GM21723 (cell line): ENCODE data around the gene CMSS1.
A peak's percentile ranks its signal among the peaks of the same experiment; 100 is the strongest.

Source experiments
- ATAC-seq: cut with Tn5 transposase; IDR thresholded peaks from one replicate; pipeline ENCODE4 v1.9.1; 2021; ENCODE audit warnings: mild to moderate bottlenecking, moderate library complexity; ENCODE audit not compliant: unreplicated experiment

Gene CMSS1

DNA sequence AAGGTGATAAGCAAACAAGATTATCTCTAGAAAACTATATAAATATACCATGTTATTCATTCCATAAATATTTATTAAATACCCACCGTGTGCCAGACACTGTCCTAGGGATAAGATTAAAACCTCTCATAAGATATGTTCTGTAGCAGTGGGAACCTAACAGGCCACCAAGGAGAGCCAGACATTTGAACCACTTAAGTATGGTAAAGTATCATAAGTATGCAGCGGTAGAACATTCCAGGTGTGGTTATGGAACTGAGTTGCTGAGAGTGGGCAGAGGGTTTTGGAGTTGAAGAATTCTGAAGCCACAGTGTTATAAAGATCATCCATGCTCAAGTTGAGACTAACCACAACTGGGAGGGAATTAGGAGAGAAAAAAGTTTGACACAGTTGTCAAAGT is 282.0 kb downstream of the CMSS1 start:
- no peak for ATAC-seq

DNA sequence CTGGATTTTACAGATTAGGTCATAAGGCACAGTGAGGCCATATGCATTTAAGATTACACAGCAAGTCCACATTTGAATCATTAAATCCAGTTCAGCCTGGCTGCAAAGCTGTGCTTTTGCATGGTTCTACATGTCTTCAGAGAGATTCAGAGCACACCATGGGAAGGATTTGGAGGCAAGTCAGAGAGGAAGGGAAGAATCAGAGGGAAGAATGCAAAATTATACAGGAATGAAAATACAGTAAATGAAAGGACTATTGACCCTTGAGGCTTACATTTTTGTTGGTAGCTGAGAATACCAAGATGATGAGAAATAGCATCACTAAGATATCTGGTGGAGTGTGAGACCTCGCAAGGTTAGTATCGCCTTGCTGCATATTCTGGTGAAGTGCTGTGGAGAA is 282.8 kb downstream of the CMSS1 start:
- no peak for ATAC-seq

- ATAC-seq: no peak
Measured at GRCh38 chr3:100102757-100103156, 285.1 kb downstream of the CMSS1 start.

DNA sequence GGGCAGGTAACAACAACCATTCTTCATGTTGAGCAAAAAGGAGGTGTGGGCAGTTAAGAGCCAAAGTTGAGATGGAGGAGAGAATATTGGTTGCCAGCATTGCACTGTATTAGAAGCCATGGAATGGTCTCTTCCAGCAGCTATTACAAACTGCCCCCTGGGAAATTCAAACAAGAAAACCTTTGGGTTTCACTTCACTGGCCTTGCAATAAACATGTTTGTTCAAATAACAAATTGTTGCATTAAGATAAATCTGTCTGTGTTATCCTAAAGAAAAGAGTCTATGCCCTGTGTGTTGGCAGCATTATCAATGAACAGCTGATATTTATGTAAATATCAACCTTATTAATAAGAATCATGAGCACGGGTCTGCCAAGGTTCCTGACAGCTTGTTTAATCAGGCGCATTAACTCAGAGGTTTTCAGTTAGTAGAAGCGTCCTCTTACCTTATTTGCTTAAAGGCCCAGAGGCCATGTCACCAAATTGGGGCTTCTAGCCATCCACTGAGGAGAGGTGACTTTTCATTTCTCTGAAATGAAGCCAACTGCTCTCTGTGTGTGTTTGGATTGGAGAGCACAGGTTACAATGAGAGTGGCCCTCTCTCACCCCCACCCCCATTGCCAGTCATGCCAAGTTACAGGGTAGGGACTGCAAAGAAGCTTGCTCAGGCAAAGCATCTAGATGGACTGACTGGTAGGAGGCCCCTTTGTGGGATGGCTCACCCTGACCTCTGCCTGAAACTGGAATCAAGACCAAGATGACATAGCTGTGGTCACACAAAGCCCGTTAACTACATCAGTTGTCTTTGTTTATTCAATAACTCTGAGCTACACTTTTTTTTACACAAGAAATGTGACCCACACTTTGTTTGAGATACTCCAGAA is 286.1 kb downstream of the CMSS1 start:
- ATAC-seq: peak; percentile 86

GRCh38 chr3:100104442-100104798 is 286.8 kb downstream of the CMSS1 start:
- peak; percentile 28 for ATAC-seq

DNA sequence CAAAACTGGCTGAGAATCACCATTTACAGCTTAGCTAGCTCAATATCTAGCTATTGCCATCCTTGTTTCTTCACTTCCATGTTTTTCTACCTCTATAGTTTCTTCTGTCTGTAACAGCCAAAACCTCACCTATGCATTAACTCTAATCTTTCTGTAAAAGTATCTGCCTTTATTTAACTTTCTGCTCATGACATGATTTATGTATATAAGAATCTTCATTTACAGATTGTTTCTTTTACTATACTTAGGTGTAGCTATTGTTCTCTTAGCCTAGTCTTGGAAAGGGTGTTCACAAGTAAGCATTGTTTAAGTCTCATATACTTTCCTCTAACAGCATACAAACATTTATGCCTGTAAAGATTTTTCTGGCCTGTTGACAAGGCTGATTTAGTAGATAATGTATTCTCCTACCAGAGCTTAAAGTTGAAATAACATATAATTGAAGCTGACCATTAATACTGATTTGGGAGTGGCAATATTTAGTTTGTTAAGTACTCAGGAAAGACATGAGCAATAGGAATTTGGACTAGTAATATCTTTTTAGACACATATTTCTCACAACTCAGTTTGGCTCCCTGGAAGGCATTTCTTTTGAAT is 287.3 kb downstream of the CMSS1 start:
- ATAC-seq: no peak

DNA sequence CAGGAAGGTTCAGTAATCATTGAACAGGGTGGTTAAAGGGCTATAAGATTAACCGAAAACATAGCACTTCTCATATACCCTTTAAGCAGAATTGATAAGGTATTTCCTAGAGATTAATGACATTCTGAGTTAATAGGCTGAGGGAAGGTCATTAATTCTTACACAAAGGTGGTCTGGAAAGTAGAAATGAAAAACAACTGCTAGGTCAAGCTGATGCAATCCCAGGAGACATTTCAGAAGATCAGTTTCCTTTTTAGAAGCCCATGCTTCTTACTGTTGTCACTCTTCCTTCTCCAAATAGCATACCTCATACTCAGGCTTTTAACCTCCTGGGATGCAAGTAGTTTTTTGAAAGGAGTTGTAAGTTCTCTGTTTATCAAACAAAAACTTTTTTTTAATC is 287.8 kb downstream of the CMSS1 start:
- ATAC-seq: peak; percentile 58

DNA sequence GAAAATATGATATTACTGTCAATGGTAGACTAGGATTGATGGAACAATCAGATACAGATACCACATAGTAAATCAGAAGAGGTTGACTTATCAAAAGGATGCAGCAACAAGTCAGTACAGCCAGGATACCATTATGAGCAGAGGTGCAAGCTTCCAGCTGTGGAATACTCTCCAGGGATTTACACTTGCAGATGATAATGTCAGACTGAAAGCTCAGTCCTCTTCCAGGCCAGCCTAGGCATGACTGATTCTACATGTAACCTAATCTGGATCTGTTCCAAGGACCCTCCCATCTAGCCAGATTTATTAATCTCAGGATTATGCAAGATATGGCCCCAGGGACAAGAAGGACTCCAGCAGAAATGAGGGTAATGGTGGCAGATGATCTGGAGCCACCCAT is 288.4 kb downstream of the CMSS1 start:
- ATAC-seq: no peak

DNA sequence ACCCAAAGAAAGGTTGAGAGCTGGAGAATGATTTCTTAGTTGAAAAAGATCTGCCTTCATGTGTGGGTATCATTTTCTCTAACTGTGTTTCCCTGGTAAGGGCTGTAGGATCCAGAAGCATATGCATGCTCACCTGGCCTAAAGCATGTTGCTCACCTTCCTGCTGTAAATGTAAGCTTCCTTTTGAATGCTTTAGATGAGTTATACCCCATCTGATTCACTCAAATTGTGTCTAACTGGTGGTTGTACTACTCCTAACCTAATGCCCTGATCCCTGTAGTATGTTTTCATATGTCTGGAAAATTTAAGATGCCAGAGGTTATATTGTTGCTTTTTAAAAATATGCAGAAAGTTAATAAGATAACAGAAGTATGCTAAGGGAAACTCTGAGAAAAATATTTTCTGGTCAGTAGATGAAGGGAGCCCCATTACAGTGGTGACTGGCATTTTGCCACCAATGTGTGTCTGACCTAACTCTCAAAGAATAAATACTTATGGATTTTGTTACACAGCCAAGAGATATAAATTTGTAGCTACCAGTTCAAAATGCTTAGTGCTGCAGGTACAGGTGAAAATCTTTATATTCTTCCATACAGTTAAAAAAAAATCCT is 289.0 kb downstream of the CMSS1 start:
- no peak for ATAC-seq

DNA sequence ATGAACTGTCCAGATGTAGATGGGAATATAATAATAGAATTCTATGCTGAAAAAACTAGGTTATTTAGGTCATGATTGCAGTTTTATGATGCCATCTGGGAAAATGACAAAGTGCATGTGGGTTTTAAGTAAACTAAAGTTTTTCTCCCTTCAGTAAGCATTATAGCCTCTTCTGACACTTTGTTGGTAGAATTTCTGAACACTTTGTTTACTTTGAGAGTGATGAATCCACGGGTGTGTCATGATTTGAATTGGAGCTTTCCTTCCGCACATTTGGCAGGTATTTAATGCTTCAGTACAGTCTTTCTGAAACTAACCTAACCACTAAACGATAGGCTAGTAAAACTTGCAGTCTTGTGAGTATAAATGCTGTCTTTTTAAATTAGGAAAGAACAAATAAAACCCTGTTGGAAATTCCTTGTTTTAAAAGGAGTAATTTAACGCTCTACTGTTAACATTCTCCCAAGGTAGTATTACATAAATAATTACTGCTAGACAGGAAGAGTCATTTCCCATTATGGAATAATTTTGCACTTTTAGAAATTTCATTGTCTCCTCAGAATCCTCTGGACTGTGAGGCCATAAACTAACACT is 289.7 kb downstream of the CMSS1 start:
- ATAC-seq: no peak

DNA sequence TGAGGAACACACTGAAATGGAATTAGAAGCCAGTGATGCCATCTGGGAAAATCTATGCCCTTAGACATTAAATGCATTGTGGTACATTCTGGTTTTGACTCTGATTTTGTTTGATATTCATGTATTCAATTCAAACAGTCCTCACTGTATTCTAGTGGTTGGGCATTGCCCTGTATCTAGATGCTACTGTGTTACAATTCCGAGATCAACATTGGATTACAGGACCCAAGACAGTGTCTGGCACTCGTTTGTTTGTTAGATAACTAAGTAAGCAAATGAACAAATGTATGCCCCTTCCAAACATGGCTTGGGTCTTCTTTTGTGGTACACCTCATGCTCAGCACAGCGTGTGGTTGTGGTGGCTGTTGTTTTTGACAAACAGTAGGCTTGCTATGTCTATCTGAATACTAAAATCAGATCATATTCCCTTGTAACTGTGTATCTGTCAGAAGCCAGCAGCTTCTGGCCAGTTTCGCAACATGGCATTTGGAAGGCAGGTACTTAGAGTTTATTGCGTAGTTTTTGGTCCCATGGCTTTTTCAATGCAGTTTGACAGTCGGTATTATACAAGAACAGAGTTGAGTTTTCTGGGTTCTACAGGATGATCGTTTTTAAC is 290.9 kb downstream of the CMSS1 start:
- ATAC-seq: no peak

DNA sequence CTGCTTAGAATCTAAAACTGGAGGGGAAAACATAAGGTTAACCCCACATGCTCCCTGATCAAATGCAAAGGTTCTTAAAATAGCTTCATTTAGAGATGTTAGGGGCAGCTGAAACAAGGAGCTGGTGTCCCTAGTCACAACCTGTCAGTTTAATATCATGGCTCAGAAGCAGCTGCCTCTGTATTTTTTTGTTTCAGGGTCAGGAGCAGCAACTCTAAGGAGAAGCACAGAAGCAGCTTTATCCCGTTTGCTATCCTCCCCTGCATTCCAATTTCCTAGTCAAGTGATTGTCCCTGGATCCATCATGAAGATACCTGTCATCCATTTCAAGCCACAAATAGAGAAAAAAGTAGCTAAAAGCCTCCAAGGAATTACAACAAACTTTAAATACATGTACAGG is 292.5 kb downstream of the CMSS1 start:
- ATAC-seq: no peak

DNA sequence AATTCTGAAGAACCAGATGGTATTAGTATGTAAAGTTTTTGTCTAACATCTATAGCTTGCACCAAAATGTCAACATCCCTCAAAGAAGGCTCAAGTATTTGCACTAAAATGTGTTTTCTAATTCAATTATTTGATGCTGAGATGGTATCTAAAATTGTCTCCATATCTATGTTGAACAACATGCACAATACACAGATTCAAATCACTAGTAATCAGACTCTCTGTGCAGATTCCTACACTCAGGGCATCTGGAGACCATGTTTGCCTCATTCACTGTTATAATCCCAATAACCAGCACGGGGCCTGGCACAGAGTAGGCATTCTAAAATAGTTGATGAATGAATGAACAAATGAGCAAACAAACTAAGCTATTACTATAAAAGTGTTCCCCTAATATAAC is 294.1 kb downstream of the CMSS1 start:
- ATAC-seq: no peak

DNA sequence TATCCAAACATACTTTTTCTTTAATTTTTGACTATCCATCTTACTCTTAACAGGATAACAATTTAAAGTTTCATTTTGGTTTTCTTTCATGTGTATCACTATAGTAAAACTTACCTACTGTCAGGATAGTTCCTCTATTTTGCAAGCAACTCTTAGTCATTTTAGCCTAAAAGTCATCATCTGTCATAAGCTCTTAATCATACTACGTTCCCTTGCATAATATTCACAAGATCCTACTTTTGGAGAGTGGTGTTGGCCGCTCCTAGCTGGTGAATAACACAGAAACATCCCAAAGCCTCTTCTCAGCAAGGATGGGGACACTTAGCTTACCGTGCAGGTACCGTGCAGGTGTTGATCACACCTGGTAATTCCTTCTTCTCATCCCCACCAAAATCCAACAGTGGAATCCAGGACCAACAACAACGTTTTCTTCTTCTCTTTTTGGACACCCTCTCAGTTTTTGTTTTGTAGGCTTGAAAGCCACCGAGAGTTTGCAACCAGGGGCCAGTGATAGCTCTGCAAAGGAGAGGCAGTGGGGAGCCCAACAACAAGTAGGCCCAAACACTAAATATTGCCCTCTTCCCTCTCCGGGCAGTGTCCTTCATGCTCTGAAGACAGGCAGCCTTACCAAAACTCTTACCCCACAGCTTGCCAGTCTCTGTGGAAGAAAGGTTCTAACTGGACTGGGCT is 296.2 kb downstream of the CMSS1 start:
- no peak for ATAC-seq

GRCh38 chr3:100114413-100115030 is 296.9 kb downstream of the CMSS1 start, which contains the start of gene FILIP1L:
FILIP1L (minus strand) TSS chr3:100114501.
- ATAC-seq: no peak

DNA sequence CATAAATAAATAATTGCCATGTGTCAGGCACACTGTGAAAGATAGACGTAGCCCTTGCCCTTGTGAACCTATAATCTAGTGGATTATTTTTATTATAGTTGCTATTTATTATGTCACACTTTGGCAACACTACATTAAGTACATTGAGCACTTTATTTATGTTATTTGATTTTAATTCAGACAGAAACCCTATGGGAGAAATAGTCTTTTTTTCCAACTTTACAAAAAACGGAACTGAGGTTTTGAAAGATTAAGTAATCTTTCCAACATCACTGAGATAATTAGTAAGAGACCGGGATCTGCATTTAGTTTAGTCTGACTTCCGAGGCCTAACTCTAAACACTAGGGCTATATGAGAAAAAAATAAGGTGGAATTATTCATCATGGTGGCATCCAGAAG is 299.4 kb downstream of the CMSS1 start:
- no peak for ATAC-seq

DNA sequence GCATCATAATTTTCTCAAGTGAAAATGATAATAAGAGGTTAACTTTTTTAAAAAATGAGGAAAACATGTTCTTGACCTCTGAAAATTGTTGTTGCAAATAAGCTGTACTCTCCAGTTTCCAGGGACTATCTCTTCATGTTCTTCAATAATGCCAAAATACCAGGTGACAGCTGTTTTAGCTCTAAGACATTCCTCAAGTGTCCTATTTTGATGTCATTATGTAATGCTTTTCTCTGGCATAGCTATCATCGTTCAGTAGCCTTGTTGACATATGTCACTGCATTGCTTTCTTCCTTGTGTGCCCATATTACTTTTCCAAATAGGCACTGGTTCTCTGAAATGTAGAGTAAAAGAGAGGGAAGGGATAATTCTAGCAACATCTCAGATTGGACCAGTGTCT is 302.4 kb downstream of the CMSS1 start:
- no peak for ATAC-seq

DNA sequence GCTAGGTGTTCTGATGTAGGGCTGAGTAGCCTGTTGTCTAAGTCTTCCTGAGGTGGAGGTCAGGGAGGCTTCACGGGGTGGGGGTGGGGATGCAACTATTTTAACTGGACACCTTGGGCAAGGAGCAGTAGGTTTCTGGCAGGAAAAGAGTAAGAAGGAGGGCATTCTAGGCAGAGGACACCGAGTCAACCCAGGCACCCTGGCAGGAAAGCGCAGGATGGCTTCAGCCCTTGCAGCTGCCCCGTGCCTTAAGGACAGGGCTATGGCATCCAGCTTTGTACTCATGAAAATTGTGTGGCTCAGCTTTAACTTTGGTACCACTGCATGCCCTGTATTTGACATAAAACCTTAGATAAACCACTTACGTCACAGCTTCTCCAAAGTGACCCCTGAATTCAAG is 303.0 kb downstream of the CMSS1 start:
- no peak for ATAC-seq

DNA sequence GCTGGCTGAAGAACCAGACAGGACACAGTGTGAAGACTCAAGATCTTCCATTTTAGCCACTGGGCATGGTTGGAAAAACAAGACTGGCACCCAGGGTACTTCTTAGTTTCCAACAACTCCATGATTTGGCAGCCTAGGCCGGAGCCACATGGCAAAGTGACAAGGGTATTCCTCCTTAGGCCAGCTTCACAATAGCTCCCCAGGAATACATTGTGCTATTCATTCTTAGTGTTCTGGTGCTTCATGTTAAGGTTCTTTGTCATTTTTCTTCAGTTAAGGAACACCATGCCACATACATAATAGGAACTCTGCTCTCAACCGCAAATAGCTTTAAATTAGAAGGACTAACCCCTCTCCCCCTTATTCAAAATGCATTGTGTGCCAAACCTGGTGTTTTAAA is 304.7 kb downstream of the CMSS1 start:
- no peak for ATAC-seq

- ATAC-seq: no peak
Measured at GRCh38 chr3:100123112-100123511, 305.4 kb downstream of the CMSS1 start.
